GM12878 (cell line): ENCODE results near the gene SNRPN. TPM values are rescaled to one million over a fixed set of nuclear protein-coding genes. Genes with fewer than 3 reads are reported as not detected.

Experiments used
- ATAC-seq: fragments of 200-7000 bp; cut with Tn5 transposase; 3 replicates; pipeline ENCODE4 v1.9.1; 2020; ENCODE audit warnings: mild to moderate bottlenecking, moderate library complexity
- BruUV-seq: library from RNA; stranded (reverse); fragments of 400-500 nt; replicated peaks from 2 replicates; lab custom pipeline; 2021; lab: Mats Ljungman, UMichigan
- CTCF ChIA-PET: fragments of 300-600 bp; sonication (Branson Sonifier 250); formaldehyde crosslinking; extraction: SDS; loops from one replicate; lab custom pipeline; 2021; ENCODE audit warnings: inconsistent platforms; lab: Yijun Ruan, JAX
- POLR2A ChIA-PET: fragments of 350-600 bp; formaldehyde crosslinking; extraction: SDS; loops from one replicate; lab custom pipeline; 2021; ENCODE audit warnings: inconsistent platforms; lab: Charles Lee
- RAD21 ChIA-PET: fragments of 300-600 bp; sonication (Branson Sonifier 250); formaldehyde crosslinking; loops from one replicate; lab custom pipeline; 2023; ENCODE audit warnings: antibody characterized with exemption; ENCODE audit not compliant: unreplicated experiment; lab: Charles Lee
- SMC1A ChIA-PET: fragments of 300-600 bp; sonication (Branson Sonifier 250); formaldehyde crosslinking; loops from one replicate; lab custom pipeline; 2023; ENCODE audit not compliant: unreplicated experiment, uncharacterized antibody; lab: Charles Lee
- DNase-seq: peaks from one replicate; pipeline ENCODE4 v3.0.0-alpha.2; 2011; ENCODE audit warnings: low read depth, low spot score
- FAIRE-seq: peaks from 3 replicates; lab custom pipeline; 2011; peaks lifted over from hg19 to GRCh38; lab: Jason Lieb, UNC
- H2AFZ ChIP-seq: 2 replicates; pipeline ENCODE4 v1.6.0; 2011; ENCODE audit warnings: low read depth, low read length, control low read depth; ENCODE audit not compliant: control insufficient read depth
- H3K27ac ChIP-seq: 2 replicates; pipeline ENCODE4 v1.5.1; 2011; ENCODE audit warnings: control low read depth; ENCODE audit not compliant: control insufficient read depth, insufficient read depth
- H3K27me3 ChIP-seq, 2 experiments: replicated peaks in 1 of 2; 2 replicates each; pipeline versions ENCODE4 v1.6.0 to v1.6.1; 2011; ENCODE audit warnings: low read length in 1 of 2; ENCODE audit not compliant: control insufficient read depth in 2 of 2, insufficient read depth in 2 of 2
- H3K36me3 ChIP-seq, 2 experiments: 2 replicates each; pipeline ENCODE4 v1.5.1; 2011; ENCODE audit warnings: low read length in 1 of 2; ENCODE audit not compliant: control insufficient read depth in 2 of 2, insufficient read depth in 2 of 2
- H3K4me1 ChIP-seq: 2 replicates; pipeline ENCODE4 v1.6.1; 2011; ENCODE audit warnings: mild to moderate bottlenecking, low read length, moderate library complexity, mixed read lengths; ENCODE audit not compliant: control insufficient read depth, insufficient read depth
- H3K4me2 ChIP-seq: 2 replicates; pipeline ENCODE4 v1.6.0; 2011; ENCODE audit warnings: control low read depth; ENCODE audit not compliant: control insufficient read depth, insufficient read depth
- H3K4me3 ChIP-seq: fragments of 200-600 bp; sonication (generic); 2 replicates; pipeline ENCODE4 v1.5.1; 2016
- H3K79me2 ChIP-seq: 2 replicates; pipeline ENCODE4 v1.6.0; 2011; ENCODE audit warnings: low read length; ENCODE audit not compliant: control insufficient read depth, insufficient read depth
- H3K9ac ChIP-seq: 2 replicates; pipeline ENCODE4 v1.8.0; 2011; ENCODE audit warnings: low read length, control low read depth, mixed read lengths; ENCODE audit not compliant: control insufficient read depth, insufficient read depth
- H3K9me3 ChIP-seq: replicated peaks from 3 replicates; pipeline ENCODE4 v1.5.1; 2011; ENCODE audit warnings: mild to moderate bottlenecking, low read length; ENCODE audit not compliant: control insufficient read depth, insufficient read depth
- H4K20me1 ChIP-seq: 2 replicates; pipeline ENCODE4 v1.6.0; 2011; ENCODE audit not compliant: control insufficient read depth, insufficient read depth
- CBFB ChIP-seq: IDR thresholded peaks from 2 replicates; pipeline ENCODE4 v1.6.1; 2016; ENCODE audit warnings: antibody characterized with exemption, low read depth
- CHD1 ChIP-seq: IDR thresholded peaks from 2 replicates; pipeline ENCODE4 v1.6.1; 2012; ENCODE audit warnings: low read depth, low read length, improper control_type of control experiment
- ESRRA ChIP-seq: IDR thresholded peaks from 2 replicates; pipeline ENCODE4 v1.6.1; 2012; ENCODE audit warnings: mild to moderate bottlenecking, low read length, improper control_type of control experiment
- IKZF2 ChIP-seq, 2 experiments: fragments of 450-650 bp; IDR thresholded peaks; 2 replicates each; pipeline ENCODE4 v1.6.1; 2017; ENCODE audit warnings: mild to moderate bottlenecking in 2 of 2, moderate library complexity in 2 of 2
- MTA3 ChIP-seq: IDR thresholded peaks from 2 replicates; pipeline ENCODE4 v1.6.1; 2012; ENCODE audit warnings: low read length, inconsistent platforms, borderline replicate concordance
- NR2F1 ChIP-seq: fragments of 450-650 bp; conservative IDR thresholded peaks from 2 replicates; pipeline ENCODE4 v1.6.1; 2017; ENCODE audit warnings: mild to moderate bottlenecking
- PML ChIP-seq: IDR thresholded peaks from 2 replicates; pipeline ENCODE4 v1.6.1; 2012; ENCODE audit warnings: low read length, inconsistent platforms
- POU2F2 ChIP-seq: IDR thresholded peaks from 3 replicates; pipeline ENCODE4 v1.6.1; 2011; ENCODE audit warnings: low read depth, mild to moderate bottlenecking, low read length, borderline replicate concordance
- RB1 ChIP-seq: fragments of 450-650 bp; formaldehyde crosslinking; IDR thresholded peaks from 2 replicates; pipeline ENCODE4 v1.6.1; 2017; ENCODE audit warnings: mild to moderate bottlenecking, borderline replicate concordance
- SMARCA5 ChIP-seq: fragments of 450-650 bp; IDR thresholded peaks from 2 replicates; pipeline ENCODE4 v1.6.1; 2017; ENCODE audit warnings: mild to moderate bottlenecking
- SREBF1 ChIP-seq: IDR thresholded peaks from 2 replicates; pipeline ENCODE4 v1.6.1; 2012; ENCODE audit warnings: mild to moderate bottlenecking, low read length
- SUZ12 ChIP-seq: fragments of 200-600 bp; sonication (generic); IDR thresholded peaks from one replicate; pipeline ENCODE4 v1.6.1; 2018; ENCODE audit warnings: antibody characterized with exemption, mild to moderate bottlenecking; ENCODE audit not compliant: unreplicated experiment
- WGBS: methylation state at CpG from one replicate; pipeline ENCODE4 v1.1.6; 2016; ENCODE audit warnings: low lambda C conversion rate; ENCODE audit not compliant: insufficient replicate concordance, insufficient coverage; ENCODE audit errors: missing lambda C conversion rate; 5-methylcytosine and 5-hydroxymethylcytosine counted together
- in situ Hi-C: fragments of 300-500 bp; cut with MboI; formaldehyde crosslinking; loops from 9 replicates; pipeline ENCODE4 v1.14.3; 2018; ENCODE audit warnings: mixed read lengths
- intact Hi-C: fragments of 100-400 bp; cut with micrococcal nuclease; formaldehyde crosslinking; loops from one replicate; pipeline ENCODE4 v1.14.2; 2022; ENCODE audit not compliant: unreplicated experiment
- polyA plus RNA-seq, 11 experiments: library from polyadenylated mRNA; depleted of rRNA in 4 of 11; unstranded in 6 of 11; stranded (reverse) in 5 of 11; fragments of >200 nt; fragmentation: Nextera tagmentation in 4 of 11; fragmentation: Illumina TruSeq in 1 of 11; extraction: Ambion mirVana in 4 of 11; extraction: Trizol in 1 of 11; gene quantifications; 1 replicate in 1 of 11; 2 replicates in 10 of 11; pipeline versions ENCODE4 v1.2.1 to v1.2.3, GENCODE V29; 2011 to 2016; ENCODE audit warnings: inconsistent platforms in 2 of 11, missing spikeins in 2 of 11, low read depth in 1 of 11
- total RNA-seq, 4 experiments: library from RNA; depleted of rRNA in 3 of 4; stranded (reverse); fragments of >200 nt in 3 of 4; fragmentation: Illumina TruSeq in 1 of 4; extraction: Trizol in 1 of 4; gene quantifications; 2 replicates each; pipeline versions ENCODE4 v1.2.1 to v1.2.3, GENCODE V29; 2013 to 2021
- TF ChIP-seq, protein P1 (sequence below): fragments of 450-650 bp; IDR thresholded peaks from 2 replicates; pipeline ENCODE4 v1.6.1; 2016; ENCODE audit warnings: mild to moderate bottlenecking
- TF ChIP-seq, protein P2 (sequence below): fragments of 450-650 bp; IDR thresholded peaks from 2 replicates; pipeline ENCODE4 v1.6.1; 2018; ENCODE audit warnings: mild to moderate bottlenecking, low read depth, moderate library complexity; ENCODE audit not compliant: partially characterized antibody
- TF ChIP-seq, protein P3 (sequence below): fragments of 450-650 bp; IDR thresholded peaks from 2 replicates; pipeline ENCODE4 v1.6.1; 2017; ENCODE audit warnings: mild to moderate bottlenecking, moderate library complexity

SNRPN gene
- total and polyA plus RNA-seq, 10 of the 15 experiments (the other 5 are each of a cell fraction or from before 2014, with no cell fraction given): 9.1 to 103 (median 45.5) TPM

DNA sequence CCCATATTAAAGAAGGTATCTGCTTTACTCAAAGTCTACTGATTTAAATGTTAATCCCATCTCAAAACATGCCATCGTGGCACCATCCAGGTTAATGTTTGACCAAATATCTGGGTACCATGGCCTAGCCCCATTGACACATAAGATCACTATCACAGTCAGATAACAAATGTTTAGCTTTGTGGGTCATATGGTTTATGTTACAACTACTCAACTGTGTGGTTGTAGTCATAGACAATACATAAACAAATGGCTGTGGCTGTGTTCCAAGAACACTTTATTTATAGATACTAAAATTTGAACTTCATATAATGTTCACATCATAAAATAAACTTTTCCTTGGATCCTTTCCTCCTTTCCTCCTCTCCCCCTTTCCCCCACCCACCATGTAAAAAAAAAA lies 9.8 kb upstream of the SNRPN start (continued):
- TF ChIP-seq POU2F2: no peak
- TF ChIP-seq, protein P1, sequence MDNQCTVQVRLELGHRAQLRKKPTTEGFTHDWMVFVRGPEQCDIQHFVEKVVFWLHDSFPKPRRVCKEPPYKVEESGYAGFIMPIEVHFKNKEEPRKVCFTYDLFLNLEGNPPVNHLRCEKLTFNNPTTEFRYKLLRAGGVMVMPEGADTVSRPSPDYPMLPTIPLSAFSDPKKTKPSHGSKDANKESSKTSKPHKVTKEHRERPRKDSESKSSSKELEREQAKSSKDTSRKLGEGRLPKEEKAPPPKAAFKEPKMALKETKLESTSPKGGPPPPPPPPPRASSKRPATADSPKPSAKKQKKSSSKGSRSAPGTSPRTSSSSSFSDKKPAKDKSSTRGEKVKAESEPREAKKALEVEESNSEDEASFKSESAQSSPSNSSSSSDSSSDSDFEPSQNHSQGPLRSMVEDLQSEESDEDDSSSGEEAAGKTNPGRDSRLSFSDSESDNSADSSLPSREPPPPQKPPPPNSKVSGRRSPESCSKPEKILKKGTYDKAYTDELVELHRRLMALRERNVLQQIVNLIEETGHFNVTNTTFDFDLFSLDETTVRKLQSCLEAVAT: no peak
- no peak for TF ChIP-seq CHD1

DNA sequence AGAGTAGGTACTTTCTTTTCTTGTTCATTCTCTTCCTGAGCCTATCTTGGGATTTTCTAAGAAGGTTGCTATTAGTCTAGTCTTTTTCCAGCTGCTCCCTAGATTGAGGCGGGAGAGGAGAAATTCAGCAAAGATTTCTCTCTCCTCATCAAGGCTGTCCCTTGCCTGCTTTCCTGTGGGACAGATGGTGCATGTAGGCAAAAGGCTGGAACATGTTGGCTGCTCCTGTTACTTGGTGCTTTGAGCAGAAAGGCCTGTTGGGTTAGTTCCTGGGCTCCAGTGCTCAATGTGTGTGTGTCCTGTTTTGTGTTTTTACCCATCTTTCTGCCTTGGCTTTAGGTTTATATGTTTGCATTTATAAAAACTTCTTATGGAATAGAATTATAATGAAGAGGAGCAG lies 9.1 kb upstream of the SNRPN start:
- WGBS: 0% methylated on average over 1 of the region's 1 CpG
- Histone ChIP-seq H4K20me1 (no peaks in the 10 kb centered on the region), H3K4me2 (no peak overlapping the region), H2AFZ (no peak overlapping the region), H3K27ac (no peak overlapping the region), H3K9ac (no peak overlapping the region), H3K9me3 (no peaks in the 10 kb centered on the region; the same call in 2 of the 3 replicates), H3K79me2 (no peaks in the 10 kb centered on the region), H3K4me3 (no peak overlapping the region), H3K4me1 (no peaks in the 10 kb centered on the region), H3K36me3 (no peaks in the 10 kb centered on the region), H3K27me3 (no peaks in the 10 kb centered on the region)
- CTCF ChIA-PET: interaction anchor here (1.2 kb wide), 1 partner anchor 15 kb away, joined by 3 read pairs; no protein-coding TSS in a partner anchor
- RAD21 ChIA-PET: no interaction called here
- in situ Hi-C loops: no loop called here
- SMC1A ChIA-PET: interaction anchor here (0.7 kb wide), 1 partner anchor 21 kb away, joined by 3 read pairs; no protein-coding TSS in a partner anchor
- DNase-seq (no peak), ATAC-seq (no peak), FAIRE-seq (no peak)
- POLR2A ChIA-PET: no interaction called here
- BruUV-seq: no TSS peak
- intact Hi-C loops: no loop called here
- no peak for TF ChIP-seq RB1
- TF ChIP-seq MTA3: no peak
- no peak for TF ChIP-seq PML
- TF ChIP-seq SMARCA5: no peak
- TF ChIP-seq, protein P2, sequence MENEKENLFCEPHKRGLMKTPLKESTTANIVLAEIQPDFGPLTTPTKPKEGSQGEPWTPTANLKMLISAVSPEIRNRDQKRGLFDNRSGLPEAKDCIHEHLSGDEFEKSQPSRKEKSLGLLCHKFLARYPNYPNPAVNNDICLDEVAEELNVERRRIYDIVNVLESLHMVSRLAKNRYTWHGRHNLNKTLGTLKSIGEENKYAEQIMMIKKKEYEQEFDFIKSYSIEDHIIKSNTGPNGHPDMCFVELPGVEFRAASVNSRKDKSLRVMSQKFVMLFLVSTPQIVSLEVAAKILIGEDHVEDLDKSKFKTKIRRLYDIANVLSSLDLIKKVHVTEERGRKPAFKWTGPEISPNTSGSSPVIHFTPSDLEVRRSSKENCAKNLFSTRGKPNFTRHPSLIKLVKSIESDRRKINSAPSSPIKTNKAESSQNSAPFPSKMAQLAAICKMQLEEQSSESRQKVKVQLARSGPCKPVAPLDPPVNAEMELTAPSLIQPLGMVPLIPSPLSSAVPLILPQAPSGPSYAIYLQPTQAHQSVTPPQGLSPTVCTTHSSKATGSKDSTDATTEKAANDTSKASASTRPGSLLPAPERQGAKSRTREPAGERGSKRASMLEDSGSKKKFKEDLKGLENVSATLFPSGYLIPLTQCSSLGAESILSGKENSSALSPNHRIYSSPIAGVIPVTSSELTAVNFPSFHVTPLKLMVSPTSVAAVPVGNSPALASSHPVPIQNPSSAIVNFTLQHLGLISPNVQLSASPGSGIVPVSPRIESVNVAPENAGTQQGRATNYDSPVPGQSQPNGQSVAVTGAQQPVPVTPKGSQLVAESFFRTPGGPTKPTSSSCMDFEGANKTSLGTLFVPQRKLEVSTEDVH: no peak
- no peak for TF ChIP-seq SUZ12
- TF ChIP-seq, protein P3, sequence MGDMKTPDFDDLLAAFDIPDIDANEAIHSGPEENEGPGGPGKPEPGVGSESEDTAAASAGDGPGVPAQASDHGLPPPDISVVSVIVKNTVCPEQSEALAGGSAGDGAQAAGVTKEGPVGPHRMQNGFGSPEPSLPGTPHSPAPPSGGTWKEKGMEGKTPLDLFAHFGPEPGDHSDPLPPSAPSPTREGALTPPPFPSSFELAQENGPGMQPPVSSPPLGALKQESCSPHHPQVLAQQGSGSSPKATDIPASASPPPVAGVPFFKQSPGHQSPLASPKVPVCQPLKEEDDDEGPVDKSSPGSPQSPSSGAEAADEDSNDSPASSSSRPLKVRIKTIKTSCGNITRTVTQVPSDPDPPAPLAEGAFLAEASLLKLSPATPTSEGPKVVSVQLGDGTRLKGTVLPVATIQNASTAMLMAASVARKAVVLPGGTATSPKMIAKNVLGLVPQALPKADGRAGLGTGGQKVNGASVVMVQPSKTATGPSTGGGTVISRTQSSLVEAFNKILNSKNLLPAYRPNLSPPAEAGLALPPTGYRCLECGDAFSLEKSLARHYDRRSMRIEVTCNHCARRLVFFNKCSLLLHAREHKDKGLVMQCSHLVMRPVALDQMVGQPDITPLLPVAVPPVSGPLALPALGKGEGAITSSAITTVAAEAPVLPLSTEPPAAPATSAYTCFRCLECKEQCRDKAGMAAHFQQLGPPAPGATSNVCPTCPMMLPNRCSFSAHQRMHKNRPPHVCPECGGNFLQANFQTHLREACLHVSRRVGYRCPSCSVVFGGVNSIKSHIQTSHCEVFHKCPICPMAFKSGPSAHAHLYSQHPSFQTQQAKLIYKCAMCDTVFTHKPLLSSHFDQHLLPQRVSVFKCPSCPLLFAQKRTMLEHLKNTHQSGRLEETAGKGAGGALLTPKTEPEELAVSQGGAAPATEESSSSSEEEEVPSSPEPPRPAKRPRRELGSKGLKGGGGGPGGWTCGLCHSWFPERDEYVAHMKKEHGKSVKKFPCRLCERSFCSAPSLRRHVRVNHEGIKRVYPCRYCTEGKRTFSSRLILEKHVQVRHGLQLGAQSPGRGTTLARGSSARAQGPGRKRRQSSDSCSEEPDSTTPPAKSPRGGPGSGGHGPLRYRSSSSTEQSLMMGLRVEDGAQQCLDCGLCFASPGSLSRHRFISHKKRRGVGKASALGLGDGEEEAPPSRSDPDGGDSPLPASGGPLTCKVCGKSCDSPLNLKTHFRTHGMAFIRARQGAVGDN: no peak
- no peak for TF ChIP-seq CBFB
- TF ChIP-seq ESRRA: no peak
- no peak for TF ChIP-seq IKZF2 (IDR thresholded peaks at IDR 0.05)
- no peak for TF ChIP-seq SREBF1
- no peak for TF ChIP-seq NR2F1
